MV-4-11 (cell line): ENCODE data around the gene CMPK1.
A peak's percentile ranks its signal among the peaks of the same experiment; 100 is the strongest.
"Not testable (repeated sequence)": the region's sequence is repeated elsewhere in the genome, so short reads cannot be mapped to it uniquely, and the experiment has no call there.

Experiments used
- DNase-seq: peaks from one replicate; lab custom pipeline; 2025; lab: John Stamatoyannopoulos, UW

The CMPK1 gene

GRCh38 chr1:47338249-47339077 is 4.9 kb downstream of the CMPK1 start:
- no peak for DNase-seq

GRCh38 chr1:47340227-47340626 is 6.6 kb downstream of the CMPK1 start:
- peak; percentile 2 for DNase-seq

GRCh38 chr1:47346979-47347378 is 13.4 kb downstream of the CMPK1 start:
- not testable (repeated sequence) for DNase-seq

GRCh38 chr1:47347735-47348134 is 14.1 kb downstream of the CMPK1 start:
- no peak for DNase-seq

- no peak for DNase-seq
Observed at GRCh38 chr1:47348246-47348645, 14.7 kb downstream of the CMPK1 start.

GRCh38 chr1:47351305-47351704 is 17.7 kb downstream of the CMPK1 start:
- DNase-seq, result peak; percentile 4

GRCh38 chr1:47361380-47361779 is 27.8 kb downstream of the CMPK1 start:
- DNase-seq, result no peak

GRCh38 chr1:47362828-47363227 is 29.2 kb downstream of the CMPK1 start:
- no peak for DNase-seq

GRCh38 chr1:47367651-47368050 is 34.1 kb downstream of the CMPK1 start:
- DNase-seq, result no peak

GRCh38 chr1:47371016-47371517 is 37.5 kb downstream of the CMPK1 start:
- DNase-seq, result no peak

GRCh38 chr1:47374501-47374900 is 40.9 kb downstream of the CMPK1 start:
- DNase-seq, result no peak

- DNase-seq, result no peak
Observed at GRCh38 chr1:47378147-47378546, 44.6 kb downstream of the CMPK1 start.

- DNase-seq, result no peak
Observed at GRCh38 chr1:47380699-47381098, 47.1 kb downstream of the CMPK1 start.

- DNase-seq, result no peak
Observed at GRCh38 chr1:47382399-47382983, 48.9 kb downstream of the CMPK1 start.

GRCh38 chr1:47384083-47384482 is 50.5 kb downstream of the CMPK1 start:
- DNase-seq, result no peak

GRCh38 chr1:47385020-47385419 is 51.4 kb downstream of the CMPK1 start:
- DNase-seq, result no peak

GRCh38 chr1:47386268-47386667 is 52.7 kb downstream of the CMPK1 start:
- DNase-seq, result no peak

- DNase-seq, result no peak
Observed at GRCh38 chr1:47388030-47388890, 54.7 kb downstream of the CMPK1 start.

GRCh38 chr1:47388891-47389238 is 55.3 kb downstream of the CMPK1 start:
- DNase-seq, result peak; percentile 54

GRCh38 chr1:47389731-47390130 is 56.1 kb downstream of the CMPK1 start:
- DNase-seq, result no peak

- DNase-seq, result no peak
Observed at GRCh38 chr1:47390843-47391242, 57.3 kb downstream of the CMPK1 start.

- no peak for DNase-seq
Observed at GRCh38 chr1:47393141-47393540, 59.6 kb downstream of the CMPK1 start.

- no peak for DNase-seq
Observed at GRCh38 chr1:47395433-47395832, 61.8 kb downstream of the CMPK1 start.
